Measurements from ENCODE around the gene PHACTR1.

DNA sequence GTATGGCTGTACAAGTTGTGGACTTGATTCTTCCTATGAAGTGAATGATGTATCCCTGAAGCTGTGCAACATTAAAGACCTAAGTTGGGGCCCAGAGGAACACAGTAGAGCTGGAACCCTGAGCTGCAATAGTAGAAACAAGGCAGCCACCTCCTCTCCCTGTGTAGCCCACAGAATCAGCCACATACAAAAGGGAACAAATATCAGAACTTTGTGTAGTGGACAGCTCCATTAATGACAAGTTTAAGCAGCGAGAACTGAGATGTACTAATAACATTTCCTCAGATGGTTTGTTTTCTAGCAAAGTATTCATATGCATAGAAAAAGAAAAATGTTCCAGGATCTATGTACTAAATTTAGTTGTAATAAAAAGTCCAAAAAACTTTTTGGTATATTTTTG is 19.2 kb downstream of the PHACTR1 start:
- TF ChIP-seq NFIC (IDR thresholded peaks at IDR 0.05) (no peak), CREB1 (IDR thresholded peaks at IDR 0.05; ENCODE audit: low read depth) (no peak), RAD21 (IDR thresholded peaks at IDR 0.05; ENCODE audit: low read depth) (no peak), TAF1 (IDR thresholded peaks at IDR 0.05; ENCODE audit: low read depth) (no peak), EP300 (IDR thresholded peaks at IDR 0.05; ENCODE audit: borderline replicate concordance) (no peak), CEBPB (IDR thresholded peaks at IDR 0.05) (no peak), TEAD4 (IDR thresholded peaks at IDR 0.05) (no peak), EGR1 (IDR thresholded peaks at IDR 0.05) (no peak)
- TF ChIP-seq, protein P1, sequence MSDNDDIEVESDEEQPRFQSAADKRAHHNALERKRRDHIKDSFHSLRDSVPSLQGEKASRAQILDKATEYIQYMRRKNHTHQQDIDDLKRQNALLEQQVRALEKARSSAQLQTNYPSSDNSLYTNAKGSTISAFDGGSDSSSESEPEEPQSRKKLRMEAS (IDR thresholded peaks at IDR 0.05), result no peak
- TF ChIP-seq, protein P2, sequence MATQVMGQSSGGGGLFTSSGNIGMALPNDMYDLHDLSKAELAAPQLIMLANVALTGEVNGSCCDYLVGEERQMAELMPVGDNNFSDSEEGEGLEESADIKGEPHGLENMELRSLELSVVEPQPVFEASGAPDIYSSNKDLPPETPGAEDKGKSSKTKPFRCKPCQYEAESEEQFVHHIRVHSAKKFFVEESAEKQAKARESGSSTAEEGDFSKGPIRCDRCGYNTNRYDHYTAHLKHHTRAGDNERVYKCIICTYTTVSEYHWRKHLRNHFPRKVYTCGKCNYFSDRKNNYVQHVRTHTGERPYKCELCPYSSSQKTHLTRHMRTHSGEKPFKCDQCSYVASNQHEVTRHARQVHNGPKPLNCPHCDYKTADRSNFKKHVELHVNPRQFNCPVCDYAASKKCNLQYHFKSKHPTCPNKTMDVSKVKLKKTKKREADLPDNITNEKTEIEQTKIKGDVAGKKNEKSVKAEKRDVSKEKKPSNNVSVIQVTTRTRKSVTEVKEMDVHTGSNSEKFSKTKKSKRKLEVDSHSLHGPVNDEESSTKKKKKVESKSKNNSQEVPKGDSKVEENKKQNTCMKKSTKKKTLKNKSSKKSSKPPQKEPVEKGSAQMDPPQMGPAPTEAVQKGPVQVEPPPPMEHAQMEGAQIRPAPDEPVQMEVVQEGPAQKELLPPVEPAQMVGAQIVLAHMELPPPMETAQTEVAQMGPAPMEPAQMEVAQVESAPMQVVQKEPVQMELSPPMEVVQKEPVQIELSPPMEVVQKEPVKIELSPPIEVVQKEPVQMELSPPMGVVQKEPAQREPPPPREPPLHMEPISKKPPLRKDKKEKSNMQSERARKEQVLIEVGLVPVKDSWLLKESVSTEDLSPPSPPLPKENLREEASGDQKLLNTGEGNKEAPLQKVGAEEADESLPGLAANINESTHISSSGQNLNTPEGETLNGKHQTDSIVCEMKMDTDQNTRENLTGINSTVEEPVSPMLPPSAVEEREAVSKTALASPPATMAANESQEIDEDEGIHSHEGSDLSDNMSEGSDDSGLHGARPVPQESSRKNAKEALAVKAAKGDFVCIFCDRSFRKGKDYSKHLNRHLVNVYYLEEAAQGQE (IDR thresholded peaks at IDR 0.05; ENCODE audit: low read depth), result peak; percentile 79
- TF ChIP-seq, protein P3, sequence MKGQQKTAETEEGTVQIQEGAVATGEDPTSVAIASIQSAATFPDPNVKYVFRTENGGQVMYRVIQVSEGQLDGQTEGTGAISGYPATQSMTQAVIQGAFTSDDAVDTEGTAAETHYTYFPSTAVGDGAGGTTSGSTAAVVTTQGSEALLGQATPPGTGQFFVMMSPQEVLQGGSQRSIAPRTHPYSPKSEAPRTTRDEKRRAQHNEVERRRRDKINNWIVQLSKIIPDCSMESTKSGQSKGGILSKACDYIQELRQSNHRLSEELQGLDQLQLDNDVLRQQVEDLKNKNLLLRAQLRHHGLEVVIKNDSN (IDR thresholded peaks at IDR 0.05), result no peak

Data from Ishikawa (cell line).